ENCODE results near the gene DNMT3L.
"Not testable (repeated sequence)": the region's sequence is repeated elsewhere in the genome, so short reads cannot be mapped to it uniquely, and the experiment has no call there.

The DNMT3L gene

DNA sequence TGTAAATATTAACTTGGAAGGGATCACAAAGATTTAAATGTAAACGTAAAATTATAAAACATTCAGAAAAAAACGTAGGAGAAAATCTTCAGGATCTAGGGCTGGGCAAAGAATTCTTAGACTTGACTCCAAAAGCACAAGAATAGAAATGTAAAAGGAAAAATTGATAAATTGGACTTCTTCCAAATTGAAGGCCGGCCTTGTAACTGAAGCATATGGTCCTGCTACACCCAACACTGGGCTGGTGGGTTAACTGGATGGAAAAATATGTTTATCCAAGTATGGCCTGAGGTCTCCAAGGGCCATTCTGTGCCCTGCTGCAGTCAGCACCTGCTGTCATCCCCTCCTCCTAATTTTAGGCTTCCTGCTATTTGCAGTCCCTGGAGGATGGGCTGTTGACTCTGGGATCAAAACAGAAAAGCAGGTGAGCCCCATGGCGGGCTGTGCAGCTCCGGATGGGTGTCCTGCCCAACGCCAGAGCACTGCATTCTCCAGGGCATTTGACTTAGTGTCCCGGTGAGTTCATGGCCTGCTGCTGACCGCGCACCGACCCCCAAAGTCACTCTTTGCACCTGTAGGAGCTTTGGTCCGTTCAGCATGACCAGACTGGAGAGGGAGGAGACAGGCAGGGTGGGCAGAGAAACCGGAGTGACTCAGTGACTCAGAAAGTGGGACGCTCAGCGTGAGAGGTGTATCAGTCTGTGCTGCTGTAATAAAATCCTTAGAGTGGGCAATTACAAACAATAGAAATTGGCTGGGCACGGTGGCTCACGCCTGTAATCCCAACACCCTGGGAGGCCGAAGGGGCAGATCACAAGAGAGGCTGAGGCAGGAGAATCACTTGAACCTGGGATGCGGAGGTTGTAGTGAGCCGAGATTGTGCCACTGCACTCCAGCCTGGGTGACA lies 17.9 kb upstream of the DNMT3L start:
- DNase-seq (ENCODE audit: low read depth): no peak

DNA sequence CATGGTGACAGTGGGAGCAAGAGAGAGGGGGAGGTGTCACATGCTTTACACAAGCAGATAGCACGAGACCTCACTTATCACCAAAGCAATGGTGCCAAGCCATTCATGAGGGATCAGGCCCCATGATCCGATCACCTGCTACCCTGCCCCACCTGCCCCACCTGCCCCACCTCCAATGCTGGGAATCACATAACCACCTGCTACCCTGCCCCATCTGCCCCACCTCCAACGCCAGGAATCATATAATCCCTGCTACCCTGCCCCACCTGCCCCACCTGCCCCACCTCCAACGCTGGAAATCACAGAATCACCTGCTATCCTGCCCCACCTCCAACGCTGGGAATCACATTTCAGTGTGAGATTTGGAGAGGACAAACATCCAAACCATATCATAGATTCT lies 13.3 kb upstream of the DNMT3L start:
- DNase-seq (ENCODE audit: low read depth): no peak

DNA sequence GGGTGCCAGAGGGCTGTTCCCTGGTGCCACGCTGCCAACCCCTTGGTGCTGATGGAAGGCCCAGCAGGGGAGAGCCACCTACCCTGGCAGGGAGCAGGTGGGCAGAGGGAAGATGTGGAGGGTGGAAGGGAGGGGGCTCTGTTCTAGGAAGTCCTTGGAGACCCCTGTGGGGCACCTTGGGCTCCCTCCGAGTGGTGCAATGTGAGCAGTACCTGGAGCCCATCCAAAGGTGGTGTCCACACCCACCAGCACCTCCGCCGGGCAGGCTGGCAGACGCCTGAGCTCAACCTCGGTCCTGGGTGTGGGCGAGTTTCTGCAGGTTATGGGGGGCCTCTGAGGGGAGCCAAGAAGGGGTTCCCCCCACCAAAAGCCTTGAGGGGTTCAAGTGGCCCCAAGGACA lies 11.3 kb upstream of the DNMT3L start:
- no peak for DNase-seq (ENCODE audit: low read depth)

DNA sequence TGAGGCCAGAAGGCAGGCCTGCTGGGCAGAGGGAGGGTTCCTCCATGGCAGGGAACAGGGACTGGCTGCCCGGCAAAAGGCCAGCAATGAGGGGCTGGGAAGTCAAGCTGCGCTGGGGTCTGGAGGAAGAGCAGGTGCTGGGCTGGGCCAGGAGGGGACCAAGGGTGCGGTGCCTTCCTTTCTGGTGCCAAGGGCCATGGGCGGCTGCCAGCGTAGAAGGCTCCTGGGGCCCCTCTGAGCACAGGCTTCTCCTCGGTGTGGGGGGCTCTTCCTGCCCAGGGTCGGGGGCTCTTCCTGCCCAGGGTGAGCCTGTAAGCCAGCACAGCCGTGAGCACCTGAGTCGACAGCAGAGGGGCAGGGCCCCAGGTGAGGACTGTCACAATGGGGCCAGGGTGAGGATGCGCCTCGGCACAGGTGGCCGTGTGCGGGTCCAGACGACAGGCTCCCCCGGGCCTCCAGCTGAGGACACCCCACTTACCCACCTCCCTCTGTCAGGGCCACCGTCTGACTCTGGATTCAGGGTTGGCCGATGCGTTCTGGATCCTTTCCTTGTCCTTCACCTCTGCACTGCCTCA lies 10.7 kb upstream of the DNMT3L start:
- DNase-seq (ENCODE audit: low read depth): no peak

DNA sequence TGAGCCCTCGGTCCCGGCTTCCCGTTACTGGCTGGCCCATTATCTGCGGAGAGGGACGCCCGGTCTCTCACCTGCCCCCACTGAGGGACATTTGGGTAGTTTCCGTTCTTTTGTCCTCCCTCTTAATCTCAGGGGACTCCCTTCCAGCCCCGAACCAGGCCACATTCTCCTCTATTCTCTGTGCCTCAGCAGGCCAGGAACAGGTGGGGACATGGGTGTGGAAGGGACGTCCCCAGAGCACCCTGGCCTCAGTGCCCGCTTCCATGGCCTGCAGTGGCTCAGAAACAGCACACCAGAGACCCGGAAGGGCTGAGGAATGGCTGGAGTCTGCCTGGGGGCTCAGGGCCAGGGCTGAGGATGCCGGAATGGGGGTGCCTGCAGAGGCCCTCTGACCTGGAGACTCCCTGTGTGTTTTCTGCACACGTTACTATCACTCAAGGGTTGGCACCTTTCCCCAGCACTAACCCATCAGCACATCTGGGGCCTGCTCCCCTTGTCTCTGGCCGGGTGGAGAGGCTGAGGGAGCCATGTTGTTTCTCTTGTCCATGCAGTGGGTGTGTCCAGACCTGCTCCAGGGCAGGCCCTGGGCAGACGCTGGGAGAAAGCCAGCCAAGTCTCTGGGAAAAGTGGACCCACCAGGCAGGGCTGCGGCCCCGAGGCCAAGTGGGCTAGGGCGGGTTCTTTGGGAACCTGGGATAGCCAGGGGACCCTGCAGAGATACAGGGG lies 10.0 kb upstream of the DNMT3L start:
- no peak for DNase-seq (ENCODE audit: low read depth)

DNA sequence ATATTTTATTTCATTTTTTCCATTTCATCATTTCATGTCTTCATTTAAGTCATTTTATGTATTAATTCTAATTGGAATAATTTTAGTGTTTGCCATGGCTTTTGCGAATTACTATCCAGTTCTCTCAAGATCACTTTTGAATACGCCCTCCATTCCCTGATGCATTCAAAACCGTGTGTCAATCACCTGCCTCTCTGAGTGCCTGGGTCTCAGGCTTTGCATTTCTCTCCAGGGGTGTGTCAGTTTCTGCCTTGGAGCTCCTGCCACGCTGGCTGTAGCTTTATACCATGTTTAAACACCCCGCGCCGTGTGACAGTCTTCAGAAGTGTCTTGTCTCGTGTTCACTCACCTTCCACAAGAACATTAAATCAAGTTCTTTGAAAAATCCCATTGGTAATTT lies 7.4 kb upstream of the DNMT3L start:
- no peak for DNase-seq (ENCODE audit: low read depth)

DNA sequence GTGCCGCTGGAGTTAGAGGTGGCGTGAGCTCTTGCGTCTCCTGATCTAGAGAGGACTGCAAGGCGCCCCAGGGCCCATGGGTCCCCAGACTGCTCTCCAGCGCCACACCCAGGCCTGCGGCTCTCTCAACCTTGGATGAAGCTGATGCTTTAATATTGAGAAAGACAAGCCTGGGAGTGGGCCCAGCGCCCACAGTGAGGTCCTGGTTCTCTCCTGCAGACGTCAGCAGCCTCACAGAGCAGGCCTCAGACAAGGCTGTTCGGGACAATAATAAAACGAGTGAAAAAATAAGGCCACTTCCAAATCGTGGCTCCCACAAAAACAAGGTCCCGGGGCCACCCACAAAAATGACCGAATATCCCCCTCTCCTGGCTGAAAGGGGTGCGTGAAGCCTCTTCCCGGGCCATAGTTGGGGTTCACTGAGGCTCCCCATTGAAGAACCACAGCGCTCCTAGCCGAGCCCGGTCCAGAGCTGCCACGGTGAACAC lies 6.0 kb upstream of the DNMT3L start:
- DNase-seq (ENCODE audit: low read depth): no peak

DNA sequence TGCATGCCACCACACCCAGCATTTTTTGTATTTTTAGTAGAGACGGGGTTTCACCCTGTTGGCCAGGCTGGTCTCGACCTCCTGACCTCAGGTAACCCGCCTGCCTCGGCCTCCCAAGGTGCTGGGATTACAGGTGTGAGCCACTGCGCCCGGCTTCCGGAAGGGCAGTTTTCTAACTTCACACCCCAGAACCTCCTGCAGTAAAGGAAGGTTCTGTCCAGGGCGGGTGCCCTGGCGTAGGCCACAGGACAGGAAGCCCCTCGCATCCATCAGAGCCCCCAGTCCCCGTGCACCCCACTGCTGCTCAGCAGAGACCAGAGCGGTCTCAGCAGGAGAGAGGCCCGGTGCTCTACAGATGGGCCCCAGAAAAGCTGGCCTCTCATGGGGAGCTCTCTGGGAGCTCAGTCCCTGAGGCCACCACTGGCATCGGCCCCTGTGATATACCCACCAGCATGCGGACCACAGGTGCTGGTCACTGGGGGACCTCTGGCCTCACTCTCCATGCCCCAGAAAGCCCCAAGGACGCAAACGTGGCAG lies 4.1 kb upstream of the DNMT3L start:
- DNase-seq (ENCODE audit: low read depth): no peak

DNA sequence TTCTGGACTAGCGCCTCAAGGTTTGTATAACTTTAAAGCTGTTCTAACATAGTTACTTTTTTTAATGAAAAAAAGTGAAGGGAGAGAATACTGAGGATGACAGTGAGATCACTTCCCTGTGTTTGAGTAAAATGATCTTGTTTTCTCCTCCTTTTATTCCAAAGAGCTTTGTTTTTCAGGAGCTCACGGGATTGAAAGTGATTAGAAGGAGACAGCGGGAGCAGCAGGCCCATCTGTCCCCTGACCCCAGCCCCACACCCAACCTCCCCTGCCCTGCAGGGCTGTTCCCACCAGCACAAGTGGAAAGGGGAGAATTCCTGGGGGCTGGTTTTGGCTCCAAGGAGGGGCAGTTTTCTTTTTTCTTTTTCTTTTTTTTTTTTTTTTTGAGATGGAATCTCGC lies 2.1 kb upstream of the DNMT3L start:
- no peak for DNase-seq (ENCODE audit: low read depth)

DNA sequence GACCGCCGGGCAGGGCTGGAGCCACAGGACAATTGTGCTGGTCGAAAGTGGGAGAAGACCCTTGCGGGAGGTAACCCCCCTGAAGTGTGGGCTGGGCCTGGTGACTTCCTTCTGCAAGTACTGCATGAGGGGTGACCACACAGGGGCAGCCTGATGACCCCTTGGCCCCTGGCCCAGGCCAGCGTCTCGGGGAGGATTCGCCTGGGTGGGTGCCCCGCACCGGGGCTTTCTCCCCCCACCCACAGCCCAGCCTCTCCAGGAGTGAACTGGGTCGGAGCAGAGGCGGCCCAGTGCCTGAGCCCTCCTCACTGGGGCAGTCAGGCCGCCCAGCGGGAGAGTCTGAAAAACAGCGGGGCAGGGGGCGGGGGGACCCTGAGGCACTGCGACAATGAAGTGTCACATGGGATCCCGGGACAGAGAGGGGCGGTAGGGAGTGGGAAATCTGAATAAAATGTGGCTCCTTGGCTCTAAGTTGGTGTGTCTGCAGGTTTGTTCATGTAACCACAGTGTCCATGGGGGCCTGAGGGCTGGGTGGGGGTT lies 1.6 kb upstream of the DNMT3L start:
- no peak for DNase-seq (ENCODE audit: low read depth)

DNA sequence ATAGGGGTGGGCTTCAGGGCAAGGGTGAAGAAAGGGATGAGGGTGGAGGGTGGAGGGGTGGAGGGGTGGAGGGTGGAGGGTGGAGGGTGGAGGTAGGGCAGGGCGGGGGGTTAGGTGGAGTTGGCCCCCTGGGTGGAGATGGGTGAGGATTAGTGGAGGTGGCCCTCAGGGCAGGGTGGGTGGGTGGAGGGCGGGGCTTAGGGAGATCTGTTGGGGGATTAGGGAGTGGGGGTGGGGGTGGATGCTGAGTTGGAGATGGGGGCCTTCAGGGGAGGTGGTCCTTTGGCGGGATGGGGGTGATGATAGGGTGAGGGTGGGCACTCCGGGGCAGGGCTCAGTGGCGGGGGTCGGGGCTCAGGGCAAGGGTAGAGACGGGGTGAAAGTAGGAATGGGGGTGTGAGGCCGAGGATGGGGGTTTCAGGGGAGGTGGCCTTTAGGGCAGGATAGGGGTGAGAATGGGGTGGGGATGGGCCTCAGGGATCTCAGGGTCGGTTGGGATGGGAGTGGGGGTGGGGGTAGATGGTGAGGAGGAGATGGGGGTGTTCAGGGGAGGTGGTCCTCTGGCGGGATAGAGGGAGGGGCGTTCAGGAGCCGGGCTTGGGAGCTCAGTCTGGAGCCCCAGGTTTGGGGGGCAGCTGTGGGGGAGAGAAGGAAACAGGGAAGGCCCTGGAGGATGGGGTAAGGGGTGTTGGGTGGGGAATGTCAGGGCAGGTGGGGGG lies 800 bp upstream of the DNMT3L start:
- no peak for DNase-seq (ENCODE audit: low read depth)

DNA sequence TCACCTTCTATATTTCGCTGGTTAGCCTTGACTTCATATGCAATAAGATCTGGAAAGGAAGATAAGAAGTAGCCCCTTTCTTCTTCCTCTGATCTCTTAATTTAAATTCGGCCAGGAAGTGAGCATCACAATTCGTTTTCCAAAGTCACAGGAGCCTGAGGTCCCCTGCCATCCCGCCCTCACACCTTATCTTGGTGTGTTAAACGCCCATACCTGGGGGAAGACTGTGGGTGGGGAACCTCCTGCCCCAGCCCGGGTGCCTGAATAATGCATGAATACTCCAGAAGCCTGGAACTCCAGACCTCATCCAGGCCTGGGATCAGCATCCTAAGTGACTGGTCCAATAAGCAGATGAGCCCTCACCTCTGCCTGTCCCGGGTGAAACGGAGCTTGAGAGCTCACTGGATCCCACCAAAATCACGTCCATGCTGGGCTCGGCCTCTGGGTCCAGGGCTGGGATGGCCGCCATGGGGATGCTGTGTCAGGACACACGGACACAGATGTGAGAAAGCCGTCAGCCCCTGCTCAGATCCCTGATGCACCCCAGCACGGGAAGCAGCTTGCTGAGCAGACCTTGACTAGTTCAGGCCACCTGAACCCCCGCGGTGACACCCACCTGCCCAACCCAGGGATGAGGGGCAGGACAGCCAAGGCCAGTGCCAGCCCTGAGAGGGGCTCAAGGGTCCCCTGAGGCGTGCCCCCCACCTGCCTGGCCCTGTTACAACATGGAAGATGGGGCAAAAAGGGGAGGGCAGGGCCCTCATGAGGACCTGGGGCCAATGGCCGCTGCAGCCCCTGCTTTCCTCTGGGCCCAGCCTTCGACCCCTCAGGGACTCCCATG lies 686 bp downstream of the DNMT3L start:
- DNase-seq (ENCODE audit: low read depth): no peak

DNA sequence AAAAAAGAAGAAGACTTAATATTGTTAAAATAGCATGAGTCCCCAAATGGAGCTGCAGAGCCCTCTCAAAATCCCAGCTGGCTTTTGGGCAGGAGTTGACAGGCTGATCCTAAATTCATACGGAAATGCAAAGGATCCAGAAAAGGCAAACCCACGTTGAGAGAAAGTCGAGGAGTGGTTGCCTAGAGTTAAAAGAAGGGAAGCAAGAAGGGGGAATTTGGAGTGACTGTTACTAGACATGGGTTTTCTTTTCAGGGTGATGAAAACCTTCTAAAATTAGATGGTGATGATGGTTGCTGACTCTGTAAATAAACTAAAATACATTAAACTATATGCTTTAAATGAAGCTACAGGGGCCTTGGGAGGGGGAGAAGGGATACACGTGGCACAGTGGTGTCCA lies 1.6 kb downstream of the DNMT3L start:
- DNase-seq (ENCODE audit: low read depth): no peak

DNA sequence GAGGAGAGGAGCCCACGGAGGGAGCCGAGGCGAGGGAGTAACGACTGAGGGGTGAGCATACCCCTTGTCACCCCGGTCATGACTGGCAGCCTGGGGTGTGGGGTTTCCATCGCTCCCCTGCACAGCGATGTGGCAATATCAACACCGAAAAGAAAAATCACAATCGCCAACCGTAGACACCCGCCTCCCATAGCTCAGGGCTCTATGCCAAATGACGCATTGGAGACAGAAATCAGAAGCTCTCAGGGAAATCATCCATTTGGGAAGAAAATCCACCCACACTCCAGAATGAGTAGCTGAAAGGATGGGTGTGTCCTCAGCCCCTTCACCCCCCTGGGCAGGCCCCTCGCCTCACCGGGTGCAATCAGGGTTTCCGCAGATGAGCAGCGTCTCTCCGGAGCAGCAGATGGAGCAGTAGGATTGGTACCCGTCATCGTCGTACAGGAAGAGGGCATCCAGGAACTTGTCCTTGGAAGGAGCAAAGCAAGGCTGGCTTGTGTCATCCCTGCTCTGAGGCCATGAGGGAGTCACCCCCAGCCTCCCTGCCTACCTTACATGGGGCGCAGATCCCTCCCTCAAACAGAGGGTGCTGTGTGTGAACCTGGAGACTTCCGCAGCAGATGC lies 2.5 kb downstream of the DNMT3L start:
- DNase-seq (ENCODE audit: low read depth): no peak

DNA sequence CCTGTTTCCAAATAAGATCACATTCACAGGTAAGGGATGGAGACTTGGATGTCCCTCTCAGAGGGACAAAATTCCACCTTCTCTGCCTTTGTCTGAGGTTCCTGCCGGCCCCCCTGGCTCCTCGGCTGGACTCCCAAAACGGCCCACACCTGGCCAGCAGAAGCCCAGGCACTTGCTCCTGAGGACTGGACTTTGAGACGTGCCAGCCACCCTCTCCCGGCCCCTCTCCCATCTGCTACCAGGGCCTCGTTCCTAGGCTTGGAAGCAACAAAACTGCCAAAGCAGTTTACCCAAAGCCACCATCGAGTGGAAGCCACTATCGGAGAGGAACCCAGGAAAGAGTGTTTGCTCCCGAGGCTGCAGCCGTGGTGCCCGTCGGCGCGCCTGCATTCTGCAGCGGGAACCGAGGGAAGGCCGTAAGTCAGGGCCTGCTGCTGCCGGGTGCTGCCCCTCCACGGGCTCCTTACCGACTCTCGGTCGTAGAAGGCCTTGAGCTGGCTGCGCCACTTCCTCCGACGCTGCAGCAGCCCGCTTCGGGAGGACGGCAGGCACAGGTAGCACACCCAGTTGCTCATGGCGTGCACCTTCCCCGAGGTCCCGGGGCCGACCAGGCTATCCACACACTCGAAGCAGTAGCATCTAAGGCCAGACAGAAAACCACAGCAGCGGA lies 3.5 kb downstream of the DNMT3L start:
- DNase-seq (ENCODE audit: low read depth): no peak

DNA sequence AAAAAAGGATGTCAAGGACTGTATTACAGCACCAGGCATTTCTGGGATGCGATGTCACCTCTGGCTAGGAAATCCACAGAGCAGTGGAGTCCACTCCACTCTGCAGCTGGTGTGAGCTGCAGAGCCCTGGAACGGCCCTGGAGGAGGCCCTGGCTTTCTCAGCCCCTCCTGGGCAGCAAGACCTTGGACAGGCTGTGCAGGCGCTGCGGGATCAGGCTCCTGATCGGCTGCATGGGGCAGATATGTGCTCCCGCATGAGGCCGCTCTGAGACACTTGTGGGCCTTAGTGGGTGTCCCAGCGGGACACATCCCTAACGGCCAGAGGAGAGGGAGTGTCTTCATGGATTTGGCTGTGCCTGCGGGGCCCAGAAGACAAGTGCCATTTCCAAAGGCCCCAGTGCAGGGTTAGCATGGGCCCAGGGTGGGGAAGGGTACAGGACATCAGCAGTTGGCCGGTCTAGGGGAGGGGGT lies 6.2 kb downstream of the DNMT3L start:
- DNase-seq (ENCODE audit: low read depth): no peak

DNA sequence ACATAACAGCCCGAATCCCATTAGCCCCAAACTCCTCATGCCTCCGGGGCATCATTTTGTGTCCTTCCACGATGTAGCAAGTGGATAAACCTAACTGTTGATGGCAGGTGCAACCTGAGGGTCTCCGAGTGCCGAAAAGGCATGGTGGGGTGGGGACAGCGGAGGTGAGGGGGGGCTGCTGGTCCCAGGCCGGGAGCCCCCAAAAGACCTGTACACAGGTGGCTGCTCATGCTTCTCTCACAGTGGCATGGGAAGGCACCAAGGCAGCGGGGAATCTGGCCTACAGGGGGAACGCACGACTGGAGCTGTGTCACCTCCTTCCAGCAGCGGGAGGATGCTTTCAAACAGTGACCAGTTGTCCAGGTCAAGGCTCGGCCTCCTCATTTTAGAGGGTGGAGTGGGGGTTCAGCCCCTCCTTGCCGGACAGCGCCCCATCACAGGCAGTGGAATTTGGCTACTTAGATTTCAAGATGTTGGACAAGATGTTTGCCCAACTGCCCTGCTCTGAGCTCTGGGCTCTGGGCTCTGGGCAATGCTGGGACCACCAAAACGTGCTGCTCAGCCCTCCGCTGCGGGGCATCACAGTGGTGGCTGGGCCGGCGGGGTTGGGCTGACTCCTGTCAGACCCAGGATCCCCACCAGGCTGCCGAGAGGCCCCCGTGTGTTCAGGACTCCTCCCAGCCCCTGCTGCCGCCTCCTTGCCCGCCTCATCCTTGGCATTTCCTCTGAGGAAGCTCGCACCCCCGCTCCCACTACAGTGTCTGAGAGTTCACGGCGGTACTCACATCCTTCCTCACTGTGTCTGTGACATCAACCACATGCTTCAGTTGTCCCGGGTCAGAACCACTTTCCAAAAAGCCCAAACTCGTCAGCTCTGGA lies 7.6 kb downstream of the DNMT3L start:
- no peak for DNase-seq (ENCODE audit: low read depth)

DNA sequence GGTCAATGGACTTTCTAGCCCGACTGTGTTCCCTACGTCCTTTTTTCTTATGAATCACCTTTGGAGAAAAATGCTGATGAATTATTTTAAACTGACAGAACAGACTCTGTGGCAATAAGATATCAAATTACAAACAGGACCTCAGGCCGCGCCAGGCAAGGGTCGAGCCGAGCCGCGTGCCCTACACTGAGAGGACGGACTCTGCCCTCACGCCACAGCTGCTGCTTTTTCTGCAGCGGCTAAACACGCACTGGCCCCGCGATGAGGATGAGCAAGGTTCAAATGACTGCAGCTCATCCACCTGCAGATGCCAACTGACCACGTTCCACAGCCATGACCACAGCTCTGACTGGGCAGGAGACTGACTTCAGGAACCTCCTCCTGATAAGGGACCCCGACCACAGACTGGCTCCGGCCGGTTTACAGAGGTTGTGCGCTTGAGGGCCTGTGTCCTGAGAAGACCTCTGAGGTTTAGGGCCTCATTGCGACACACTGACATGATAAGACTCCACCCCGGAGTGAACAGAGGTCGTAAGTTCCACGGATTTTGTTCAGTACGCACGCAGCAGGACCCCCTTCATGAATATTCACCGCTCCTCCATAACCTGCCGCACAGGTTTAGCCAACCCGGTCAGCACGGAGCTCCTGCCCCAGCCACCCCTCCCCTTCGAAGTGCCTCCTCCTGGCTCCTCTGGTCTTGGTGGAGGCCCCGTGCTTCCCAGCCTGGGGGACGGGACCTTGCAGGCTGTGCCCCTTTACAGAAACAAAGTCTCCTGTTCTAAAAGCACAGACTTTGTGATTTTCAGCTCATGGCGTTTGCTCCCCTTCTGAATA lies 12.3 kb downstream of the DNMT3L start:
- DNase-seq (ENCODE audit: low read depth): not testable (repeated sequence)

All from GM04503 (cell line).